Erythroblast (primary cell): Measurements from ENCODE around the gene YTHDC2.

Experiments
- GATA1 ChIP-seq: IDR thresholded peaks from 2 replicates; pipeline ENCODE4 v1.6.1; 2011; ENCODE audit warnings: low read depth, mild to moderate bottlenecking, control low read depth, low read length, moderate library complexity
- POLR2A ChIP-seq: IDR thresholded peaks from 2 replicates; pipeline ENCODE4 v1.6.1; 2011; ENCODE audit warnings: mild to moderate bottlenecking, low read length

- no peak for TF ChIP-seq POLR2A
- no peak for TF ChIP-seq GATA1
These were observed 4.7 kb upstream of the YTHDC2 start for GRCh38 chr5:113508756-113509155.
